Tibial nerve (tissue), 3 donors: ENCODE measurements around the gene EEPD1.

Experiments used
- POLR2A ChIP-seq, 2 donors: fragments of 450-650 bp; IDR thresholded peaks; one replicate each; pipeline ENCODE4 v1.6.1; 2017; ENCODE audit warnings: antibody characterized with exemption in 2 of 2, mild to moderate bottlenecking in 2 of 2, moderate library complexity in 2 of 2
- TF ChIP-seq, protein P1 (sequence below), 5 experiments: fragments of 200-600 bp in 3 of 5; fragments of 450-650 bp in 2 of 5; sonication (generic) in 3 of 5; IDR thresholded peaks; one replicate each; pipeline ENCODE4 v1.5.1; 2016 to 2019; ENCODE audit warnings: antibody characterized with exemption in 5 of 5, mild to moderate bottlenecking in 3 of 5, moderate library complexity in 2 of 5

DNA sequence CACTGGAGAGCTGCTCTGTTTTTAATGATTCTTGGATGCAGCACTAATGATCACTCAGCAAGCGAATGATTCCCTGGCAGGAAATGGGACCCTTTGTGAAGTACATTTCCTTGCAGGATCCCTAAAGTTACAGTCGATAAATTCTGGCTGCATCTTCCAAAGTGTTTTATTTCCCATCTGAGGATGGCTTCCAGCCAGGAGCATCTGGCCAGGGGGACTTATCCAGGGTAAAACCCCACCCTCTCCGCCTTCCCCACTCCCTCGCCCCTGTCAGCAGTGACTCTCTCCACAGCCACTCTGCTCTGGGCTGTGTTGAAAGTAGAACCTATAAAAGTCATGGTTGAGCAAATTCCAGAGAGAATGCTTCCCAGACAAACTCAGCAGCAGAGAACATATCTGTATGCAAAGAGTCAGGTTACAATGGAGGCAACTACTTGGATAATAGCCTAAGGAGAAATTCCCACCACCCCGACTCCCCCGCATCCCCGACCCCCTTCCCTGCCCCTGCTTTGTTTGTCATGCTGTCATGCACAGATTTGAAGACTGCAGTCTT lies 125.6 kb downstream of the EEPD1 start:
- no peak for TF ChIP-seq POLR2A (IDR thresholded peaks at IDR 0.05)
- TF ChIP-seq, protein P1, sequence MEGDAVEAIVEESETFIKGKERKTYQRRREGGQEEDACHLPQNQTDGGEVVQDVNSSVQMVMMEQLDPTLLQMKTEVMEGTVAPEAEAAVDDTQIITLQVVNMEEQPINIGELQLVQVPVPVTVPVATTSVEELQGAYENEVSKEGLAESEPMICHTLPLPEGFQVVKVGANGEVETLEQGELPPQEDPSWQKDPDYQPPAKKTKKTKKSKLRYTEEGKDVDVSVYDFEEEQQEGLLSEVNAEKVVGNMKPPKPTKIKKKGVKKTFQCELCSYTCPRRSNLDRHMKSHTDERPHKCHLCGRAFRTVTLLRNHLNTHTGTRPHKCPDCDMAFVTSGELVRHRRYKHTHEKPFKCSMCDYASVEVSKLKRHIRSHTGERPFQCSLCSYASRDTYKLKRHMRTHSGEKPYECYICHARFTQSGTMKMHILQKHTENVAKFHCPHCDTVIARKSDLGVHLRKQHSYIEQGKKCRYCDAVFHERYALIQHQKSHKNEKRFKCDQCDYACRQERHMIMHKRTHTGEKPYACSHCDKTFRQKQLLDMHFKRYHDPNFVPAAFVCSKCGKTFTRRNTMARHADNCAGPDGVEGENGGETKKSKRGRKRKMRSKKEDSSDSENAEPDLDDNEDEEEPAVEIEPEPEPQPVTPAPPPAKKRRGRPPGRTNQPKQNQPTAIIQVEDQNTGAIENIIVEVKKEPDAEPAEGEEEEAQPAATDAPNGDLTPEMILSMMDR (IDR thresholded peaks at IDR 0.05), result no peak
